Measurements from ENCODE around the gene PRF1. TPM values are rescaled to one million over a fixed set of nuclear protein-coding genes. Genes with fewer than 3 reads are reported as not detected.

Gene PRF1
- total RNA-seq, 1 donor from 2014 or later = not detected

DNA sequence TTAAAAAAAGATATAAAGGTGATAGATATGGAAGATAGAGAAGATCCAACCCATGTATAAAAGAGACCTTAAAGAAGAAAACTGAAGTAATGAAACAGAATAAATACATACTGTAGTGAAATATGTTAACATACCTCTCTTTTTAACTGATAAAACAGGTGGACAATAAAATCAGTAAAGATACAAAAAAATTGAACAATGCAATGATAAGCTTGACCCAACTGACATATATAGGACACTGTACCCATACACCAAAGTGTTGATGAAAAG is 17.4 kb upstream of the PRF1 start:
- Mint-ChIP-seq H3K4me3 (no peak overlapping the region), H3K36me3 (no peaks in the 10 kb centered on the region), H3K9me3 (peaks cover 6% of the 10 kb centered on the region), H3K4me1 (ENCODE audit: unreplicated experiment) (peaks cover 5% of the 10 kb centered on the region), H3K27me3 (peaks cover 8% of the 10 kb centered on the region), H3K27ac (no peak overlapping the region)
- TF ChIP-seq CTCF (conservative IDR thresholded peaks at IDR 0.05) = no peak
- DNase-seq (ENCODE audit: extremely low spot score, unreplicated experiment) = no peak

GRCh38 chr10:70619271-70620019 is 16.9 kb upstream of the PRF1 start:
- no peak overlapping the region for H3K4me3 Mint-ChIP-seq
- DNase-seq (ENCODE audit: extremely low spot score, unreplicated experiment) = no peak
- H3K27ac Mint-ChIP-seq = no peak overlapping the region
- peaks cover 5% of the 10 kb centered on the region for H3K4me1 Mint-ChIP-seq (ENCODE audit: unreplicated experiment)
- H3K9me3 Mint-ChIP-seq = peaks cover 6% of the 10 kb centered on the region
- H3K27me3 Mint-ChIP-seq = peaks cover 8% of the 10 kb centered on the region
- peak; percentile 64 for TF ChIP-seq CTCF (conservative IDR thresholded peaks at IDR 0.05)
- H3K36me3 Mint-ChIP-seq = no peaks in the 10 kb centered on the region

GRCh38 chr10:70618663-70619062 is 16.1 kb upstream of the PRF1 start:
- no peak for TF ChIP-seq CTCF (conservative IDR thresholded peaks at IDR 0.05)
- no peaks in the 10 kb centered on the region for H3K36me3 Mint-ChIP-seq
- no peak overlapping the region for H3K27ac Mint-ChIP-seq
- no peaks in the 10 kb centered on the region for H3K4me1 Mint-ChIP-seq (ENCODE audit: unreplicated experiment)
- no peak overlapping the region for H3K4me3 Mint-ChIP-seq
- no peak for DNase-seq (ENCODE audit: extremely low spot score, unreplicated experiment)
- peaks cover 6% of the 10 kb centered on the region for H3K9me3 Mint-ChIP-seq
- peaks cover 7% of the 10 kb centered on the region for H3K27me3 Mint-ChIP-seq

GRCh38 chr10:70617798-70618568 is 15.4 kb upstream of the PRF1 start:
- TF ChIP-seq CTCF (conservative IDR thresholded peaks at IDR 0.05) = no peak

DNA sequence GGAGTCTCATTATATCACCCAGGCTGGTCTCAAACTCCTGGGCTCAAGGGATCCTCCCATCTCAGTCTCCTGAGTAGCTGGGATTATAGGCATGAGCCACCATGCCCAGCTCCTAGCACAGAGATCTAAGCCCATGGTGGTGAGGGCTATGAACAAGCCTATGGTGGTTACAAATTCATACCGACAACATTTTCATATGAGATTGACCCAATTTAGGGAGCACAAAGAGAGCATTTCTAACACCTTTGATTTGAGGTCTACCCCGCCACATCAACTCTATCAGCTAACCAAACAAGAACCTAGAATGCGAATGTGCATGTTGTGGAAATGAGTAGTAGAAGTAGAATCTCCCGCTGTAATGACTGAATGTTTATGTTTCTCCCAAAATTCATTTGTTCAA is 14.2 kb upstream of the PRF1 start:
- H3K36me3 Mint-ChIP-seq = no peaks in the 10 kb centered on the region
- no peaks in the 10 kb centered on the region for H3K4me1 Mint-ChIP-seq (ENCODE audit: unreplicated experiment)
- H3K9me3 Mint-ChIP-seq = peaks cover 6% of the 10 kb centered on the region
- no peak for TF ChIP-seq CTCF (conservative IDR thresholded peaks at IDR 0.05)
- peaks cover 7% of the 10 kb centered on the region for H3K27me3 Mint-ChIP-seq
- no peak for DNase-seq (ENCODE audit: extremely low spot score, unreplicated experiment)
- H3K4me3 Mint-ChIP-seq = no peak overlapping the region
- H3K27ac Mint-ChIP-seq = no peak overlapping the region

More at GRCh38 chr10:70617798-70618568, 15.4 kb upstream of the PRF1 start:
- DNase-seq (ENCODE audit: extremely low spot score, unreplicated experiment) = no peak
- Mint-ChIP-seq H3K4me1 (ENCODE audit: unreplicated experiment) (no peaks in the 10 kb centered on the region), H3K9me3 (peaks cover 6% of the 10 kb centered on the region), H3K36me3 (no peaks in the 10 kb centered on the region), H3K4me3 (no peak overlapping the region), H3K27me3 (peaks cover 7% of the 10 kb centered on the region), H3K27ac (no peak overlapping the region)
